GM23338 (cell line): ENCODE measurements around the gene CDNF. TPM values are rescaled to one million over a fixed set of nuclear protein-coding genes. Genes with fewer than 3 reads are reported as not detected.

ENCODE experiments used
- ATAC-seq: fragments of 200-7000 bp; cut with Tn5 transposase; 3 replicates; pipeline ENCODE4 v1.9.1; 2020
- DNase-seq: peaks from one replicate; pipeline ENCODE4 v3.0.0-alpha.2; 2015; ENCODE audit warnings: low spot score
- H2AFZ ChIP-seq: fragments of 200-600 bp; sonication (generic); 2 replicates; pipeline ENCODE4 v1.8.0; 2016; ENCODE audit warnings: antibody characterized with exemption, mild to moderate bottlenecking, moderate library complexity
- H3F3A ChIP-seq: fragments of 200-600 bp; sonication (generic); replicated peaks from 2 replicates; pipeline ENCODE4 v1.8.0; 2017; ENCODE audit warnings: antibody characterized with exemption, mixed run types, low read depth
- H3K27ac ChIP-seq: fragments of 200-600 bp; sonication (generic); 2 replicates; pipeline ENCODE4 v1.6.1; 2016; ENCODE audit warnings: low read depth
- H3K27me3 ChIP-seq: fragments of 200-600 bp; sonication (generic); 2 replicates; pipeline ENCODE4 v1.8.0; 2016; ENCODE audit warnings: mild to moderate bottlenecking, mixed run types, moderate library complexity; ENCODE audit not compliant: insufficient read depth
- H3K36me3 ChIP-seq: fragments of 200-600 bp; sonication (generic); 2 replicates; pipeline ENCODE4 v1.8.0; 2016; ENCODE audit warnings: mild to moderate bottlenecking; ENCODE audit not compliant: insufficient read depth
- H3K4me1 ChIP-seq: fragments of 200-600 bp; sonication (generic); 2 replicates; pipeline ENCODE4 v1.8.0; 2016; ENCODE audit warnings: mild to moderate bottlenecking, moderate library complexity; ENCODE audit not compliant: insufficient read depth
- H3K4me2 ChIP-seq: fragments of 200-600 bp; sonication (generic); 2 replicates; pipeline ENCODE4 v1.7.1; 2017; ENCODE audit warnings: mixed run types
- H3K4me3 ChIP-seq: fragments of 200-600 bp; sonication (generic); 2 replicates; pipeline ENCODE4 v1.6.1; 2016; ENCODE audit warnings: mixed run types
- H3K79me2 ChIP-seq: fragments of 200-600 bp; sonication (generic); replicated peaks from 2 replicates; pipeline ENCODE4 v1.8.0; 2017; ENCODE audit warnings: mild to moderate bottlenecking; ENCODE audit not compliant: insufficient read depth
- H3K9me2 ChIP-seq: fragments of 200-600 bp; sonication (generic); 2 replicates; pipeline ENCODE4 v1.8.0; 2017; ENCODE audit not compliant: insufficient read depth
- H4K20me1 ChIP-seq: fragments of 200-600 bp; sonication (generic); replicated peaks from 2 replicates; pipeline ENCODE4 v1.8.0; 2017; ENCODE audit warnings: mild to moderate bottlenecking; ENCODE audit not compliant: insufficient read depth
- H3K27ac Mint-ChIP-seq: 2 replicates; pipeline ENCODE4 v1.8.0; 2020; ENCODE audit warnings: inconsistent platforms, mild to moderate bottlenecking, moderate library complexity, mixed read lengths
- H3K27me3 Mint-ChIP-seq: 3 replicates; pipeline ENCODE4 v1.8.0; 2022; ENCODE audit warnings: low read depth, mild to moderate bottlenecking, moderate library complexity, mixed read lengths, inconsistent platforms; ENCODE audit not compliant: insufficient read depth, poor library complexity
- H3K36me3 Mint-ChIP-seq: 3 replicates; pipeline ENCODE4 v1.8.0; 2021; ENCODE audit warnings: low read depth, mild to moderate bottlenecking, inconsistent platforms, moderate library complexity, mixed read lengths
- H3K4me1 Mint-ChIP-seq: 3 replicates; pipeline ENCODE4 v1.8.0; 2020; ENCODE audit warnings: mild to moderate bottlenecking, inconsistent platforms, mixed read lengths
- H3K4me3 Mint-ChIP-seq: 3 replicates; pipeline ENCODE4 v1.8.0; 2021; ENCODE audit warnings: moderate library complexity, mild to moderate bottlenecking, inconsistent platforms, mixed read lengths
- H3K9me3 Mint-ChIP-seq: 3 replicates; pipeline ENCODE4 v1.8.0; 2020; ENCODE audit warnings: moderate library complexity, mild to moderate bottlenecking, inconsistent platforms, mixed read lengths
- CREB1 ChIP-seq: fragments of 250-450 bp; sonication (Bioruptor Pico); IDR thresholded peaks from 2 replicates; pipeline ENCODE4 v1.5.0; 2020; ENCODE audit warnings: low read depth, mild to moderate bottlenecking, moderate library complexity
- EZH2 ChIP-seq: fragments of 200-600 bp; sonication (generic); IDR thresholded peaks from one replicate; pipeline ENCODE4 v1.8.0; 2017; ENCODE audit warnings: antibody characterized with exemption, mild to moderate bottlenecking, low read depth; ENCODE audit not compliant: unreplicated experiment
- EZH2phosphoT487 ChIP-seq: fragments of 200-600 bp; sonication (generic); IDR thresholded peaks from one replicate; pipeline ENCODE4 v1.8.1; 2018; ENCODE audit warnings: antibody characterized with exemption; ENCODE audit not compliant: unreplicated experiment
- JUNB ChIP-seq: IDR thresholded peaks from one replicate; pipeline ENCODE4 v1.6.1; 2016; ENCODE audit warnings: antibody characterized with exemption; ENCODE audit not compliant: unreplicated experiment
- NANOG ChIP-seq: IDR thresholded peaks from 2 replicates; pipeline ENCODE4 v1.6.1; 2016; ENCODE audit warnings: antibody characterized with exemption, borderline replicate concordance
- POLR2AphosphoS5 ChIP-seq: IDR thresholded peaks from 2 replicates; pipeline ENCODE4 v1.6.1; 2016; ENCODE audit warnings: antibody characterized with exemption, low read depth
- STAT1 ChIP-seq: IDR thresholded peaks from one replicate; pipeline ENCODE4 v1.6.1; 2016; ENCODE audit warnings: antibody characterized with exemption; ENCODE audit not compliant: unreplicated experiment
- ZNF114 ChIP-seq: fragments of 250-450 bp; sonication (Bioruptor Pico); IDR thresholded peaks from 2 replicates; pipeline ENCODE4 v1.5.0; 2020; ENCODE audit warnings: mild to moderate bottlenecking, moderate library complexity
- ZNF331 ChIP-seq: fragments of 250-450 bp; sonication (Bioruptor Pico); IDR thresholded peaks from 2 replicates; pipeline ENCODE4 v1.5.0; 2020; ENCODE audit warnings: low read depth, mild to moderate bottlenecking, moderate library complexity
- polyA plus RNA-seq: library from polyadenylated mRNA; unstranded; fragments of >200 nt; fragmentation: Nextera tagmentation; extraction: Ambion mirVana; gene quantifications from 2 replicates; pipeline ENCODE4 v1.2.1, GENCODE V29; 2016
- total RNA-seq: library from RNA; depleted of rRNA; stranded (reverse); fragments of >200 nt; shearing (Covaris generic); gene quantifications from 2 replicates; pipeline ENCODE4 v1.2.3, GENCODE V29; 2014
- TF ChIP-seq, protein P1 (sequence below): IDR thresholded peaks from 2 replicates; pipeline ENCODE4 v1.6.1; 2016; ENCODE audit warnings: antibody characterized with exemption
- TF ChIP-seq, protein P2 (sequence below): IDR thresholded peaks from one replicate; pipeline ENCODE4 v1.6.1; 2018; ENCODE audit warnings: antibody characterized with exemption; ENCODE audit not compliant: unreplicated experiment
- TF ChIP-seq, protein P3 (sequence below): fragments of 250-450 bp; sonication (Bioruptor Pico); IDR thresholded peaks from 2 replicates; pipeline ENCODE4 v1.5.0; 2020; ENCODE audit warnings: mild to moderate bottlenecking, moderate library complexity
- TF ChIP-seq, protein P4 (sequence below), 2 experiments: fragments of 200-600 bp in 1 of 2; sonication (generic) in 1 of 2; conservative IDR thresholded peaks; 2 replicates each; pipeline versions ENCODE4 v1.5.1 to v1.6.1; 2016 to 2017; ENCODE audit warnings: antibody characterized with exemption in 2 of 2, low read depth in 2 of 2, mild to moderate bottlenecking in 2 of 2, moderate library complexity in 1 of 2

CDNF gene
- total and polyA plus RNA-seq, 2 experiments from 2014 or later: 0.26 to 1.1 TPM

DNA sequence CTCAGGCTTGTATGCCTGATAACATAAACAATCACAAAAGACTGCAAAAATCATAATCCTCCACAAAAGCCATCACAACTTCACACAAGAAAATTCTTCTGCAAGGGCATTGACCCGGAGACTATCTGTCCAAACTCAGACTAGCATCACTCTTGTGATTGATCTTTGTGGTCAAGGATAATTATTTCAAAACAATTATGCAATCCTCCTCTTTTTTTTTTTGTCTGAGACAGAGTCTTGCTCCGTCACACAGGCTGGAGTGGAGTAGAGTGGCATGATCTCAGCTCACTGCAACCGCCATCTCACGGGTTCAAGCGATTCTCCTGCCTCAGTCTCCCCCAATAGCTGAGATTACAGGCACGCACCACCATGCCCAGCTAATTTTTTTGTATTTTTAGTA, 22.2 kb downstream of the CDNF start:
- no peaks in the 10 kb centered on the region for H3K36me3 ChIP-seq
- no peak overlapping the region for H2AFZ ChIP-seq
- H3K9me2 ChIP-seq: no peaks in the 10 kb centered on the region
- ATAC-seq: no peak
- DNase-seq: no peak
- H4K20me1 ChIP-seq: no peaks in the 10 kb centered on the region
- peaks cover 6% of the 10 kb centered on the region; the same call in 2 of the 3 replicates for H3K4me1 Mint-ChIP-seq
- no peak overlapping the region for H3K27ac Mint-ChIP-seq
- H3K4me3 ChIP-seq: no peak overlapping the region
- no peaks in the 10 kb centered on the region for H3K27me3 ChIP-seq
- no peak overlapping the region for H3K4me3 Mint-ChIP-seq
- no peaks in the 10 kb centered on the region for H3K79me2 ChIP-seq
- H3K4me1 ChIP-seq: no peaks in the 10 kb centered on the region
- H3K27me3 Mint-ChIP-seq: no peaks in the 10 kb centered on the region
- H3K4me2 ChIP-seq: no peak overlapping the region
- no peaks in the 10 kb centered on the region for H3F3A ChIP-seq
- H3K36me3 Mint-ChIP-seq: no peaks in the 10 kb centered on the region
- H3K9me3 Mint-ChIP-seq: no peaks in the 10 kb centered on the region; the same call in 2 of the 3 replicates
- TF ChIP-seq POLR2AphosphoS5 (no peak), STAT1 (no peak), CREB1 (CRISPR knock-in tag) (no peak), ZNF331 (no peak), ZNF114 (no peak), NANOG (no peak), EZH2 (no peak), EZH2phosphoT487 (no peak), JUNB (no peak)
- TF ChIP-seq, protein P1, sequence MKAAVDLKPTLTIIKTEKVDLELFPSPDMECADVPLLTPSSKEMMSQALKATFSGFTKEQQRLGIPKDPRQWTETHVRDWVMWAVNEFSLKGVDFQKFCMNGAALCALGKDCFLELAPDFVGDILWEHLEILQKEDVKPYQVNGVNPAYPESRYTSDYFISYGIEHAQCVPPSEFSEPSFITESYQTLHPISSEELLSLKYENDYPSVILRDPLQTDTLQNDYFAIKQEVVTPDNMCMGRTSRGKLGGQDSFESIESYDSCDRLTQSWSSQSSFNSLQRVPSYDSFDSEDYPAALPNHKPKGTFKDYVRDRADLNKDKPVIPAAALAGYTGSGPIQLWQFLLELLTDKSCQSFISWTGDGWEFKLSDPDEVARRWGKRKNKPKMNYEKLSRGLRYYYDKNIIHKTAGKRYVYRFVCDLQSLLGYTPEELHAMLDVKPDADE: no peak
- TF ChIP-seq, protein P2, sequence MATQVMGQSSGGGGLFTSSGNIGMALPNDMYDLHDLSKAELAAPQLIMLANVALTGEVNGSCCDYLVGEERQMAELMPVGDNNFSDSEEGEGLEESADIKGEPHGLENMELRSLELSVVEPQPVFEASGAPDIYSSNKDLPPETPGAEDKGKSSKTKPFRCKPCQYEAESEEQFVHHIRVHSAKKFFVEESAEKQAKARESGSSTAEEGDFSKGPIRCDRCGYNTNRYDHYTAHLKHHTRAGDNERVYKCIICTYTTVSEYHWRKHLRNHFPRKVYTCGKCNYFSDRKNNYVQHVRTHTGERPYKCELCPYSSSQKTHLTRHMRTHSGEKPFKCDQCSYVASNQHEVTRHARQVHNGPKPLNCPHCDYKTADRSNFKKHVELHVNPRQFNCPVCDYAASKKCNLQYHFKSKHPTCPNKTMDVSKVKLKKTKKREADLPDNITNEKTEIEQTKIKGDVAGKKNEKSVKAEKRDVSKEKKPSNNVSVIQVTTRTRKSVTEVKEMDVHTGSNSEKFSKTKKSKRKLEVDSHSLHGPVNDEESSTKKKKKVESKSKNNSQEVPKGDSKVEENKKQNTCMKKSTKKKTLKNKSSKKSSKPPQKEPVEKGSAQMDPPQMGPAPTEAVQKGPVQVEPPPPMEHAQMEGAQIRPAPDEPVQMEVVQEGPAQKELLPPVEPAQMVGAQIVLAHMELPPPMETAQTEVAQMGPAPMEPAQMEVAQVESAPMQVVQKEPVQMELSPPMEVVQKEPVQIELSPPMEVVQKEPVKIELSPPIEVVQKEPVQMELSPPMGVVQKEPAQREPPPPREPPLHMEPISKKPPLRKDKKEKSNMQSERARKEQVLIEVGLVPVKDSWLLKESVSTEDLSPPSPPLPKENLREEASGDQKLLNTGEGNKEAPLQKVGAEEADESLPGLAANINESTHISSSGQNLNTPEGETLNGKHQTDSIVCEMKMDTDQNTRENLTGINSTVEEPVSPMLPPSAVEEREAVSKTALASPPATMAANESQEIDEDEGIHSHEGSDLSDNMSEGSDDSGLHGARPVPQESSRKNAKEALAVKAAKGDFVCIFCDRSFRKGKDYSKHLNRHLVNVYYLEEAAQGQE: no peak
- TF ChIP-seq, protein P3, sequence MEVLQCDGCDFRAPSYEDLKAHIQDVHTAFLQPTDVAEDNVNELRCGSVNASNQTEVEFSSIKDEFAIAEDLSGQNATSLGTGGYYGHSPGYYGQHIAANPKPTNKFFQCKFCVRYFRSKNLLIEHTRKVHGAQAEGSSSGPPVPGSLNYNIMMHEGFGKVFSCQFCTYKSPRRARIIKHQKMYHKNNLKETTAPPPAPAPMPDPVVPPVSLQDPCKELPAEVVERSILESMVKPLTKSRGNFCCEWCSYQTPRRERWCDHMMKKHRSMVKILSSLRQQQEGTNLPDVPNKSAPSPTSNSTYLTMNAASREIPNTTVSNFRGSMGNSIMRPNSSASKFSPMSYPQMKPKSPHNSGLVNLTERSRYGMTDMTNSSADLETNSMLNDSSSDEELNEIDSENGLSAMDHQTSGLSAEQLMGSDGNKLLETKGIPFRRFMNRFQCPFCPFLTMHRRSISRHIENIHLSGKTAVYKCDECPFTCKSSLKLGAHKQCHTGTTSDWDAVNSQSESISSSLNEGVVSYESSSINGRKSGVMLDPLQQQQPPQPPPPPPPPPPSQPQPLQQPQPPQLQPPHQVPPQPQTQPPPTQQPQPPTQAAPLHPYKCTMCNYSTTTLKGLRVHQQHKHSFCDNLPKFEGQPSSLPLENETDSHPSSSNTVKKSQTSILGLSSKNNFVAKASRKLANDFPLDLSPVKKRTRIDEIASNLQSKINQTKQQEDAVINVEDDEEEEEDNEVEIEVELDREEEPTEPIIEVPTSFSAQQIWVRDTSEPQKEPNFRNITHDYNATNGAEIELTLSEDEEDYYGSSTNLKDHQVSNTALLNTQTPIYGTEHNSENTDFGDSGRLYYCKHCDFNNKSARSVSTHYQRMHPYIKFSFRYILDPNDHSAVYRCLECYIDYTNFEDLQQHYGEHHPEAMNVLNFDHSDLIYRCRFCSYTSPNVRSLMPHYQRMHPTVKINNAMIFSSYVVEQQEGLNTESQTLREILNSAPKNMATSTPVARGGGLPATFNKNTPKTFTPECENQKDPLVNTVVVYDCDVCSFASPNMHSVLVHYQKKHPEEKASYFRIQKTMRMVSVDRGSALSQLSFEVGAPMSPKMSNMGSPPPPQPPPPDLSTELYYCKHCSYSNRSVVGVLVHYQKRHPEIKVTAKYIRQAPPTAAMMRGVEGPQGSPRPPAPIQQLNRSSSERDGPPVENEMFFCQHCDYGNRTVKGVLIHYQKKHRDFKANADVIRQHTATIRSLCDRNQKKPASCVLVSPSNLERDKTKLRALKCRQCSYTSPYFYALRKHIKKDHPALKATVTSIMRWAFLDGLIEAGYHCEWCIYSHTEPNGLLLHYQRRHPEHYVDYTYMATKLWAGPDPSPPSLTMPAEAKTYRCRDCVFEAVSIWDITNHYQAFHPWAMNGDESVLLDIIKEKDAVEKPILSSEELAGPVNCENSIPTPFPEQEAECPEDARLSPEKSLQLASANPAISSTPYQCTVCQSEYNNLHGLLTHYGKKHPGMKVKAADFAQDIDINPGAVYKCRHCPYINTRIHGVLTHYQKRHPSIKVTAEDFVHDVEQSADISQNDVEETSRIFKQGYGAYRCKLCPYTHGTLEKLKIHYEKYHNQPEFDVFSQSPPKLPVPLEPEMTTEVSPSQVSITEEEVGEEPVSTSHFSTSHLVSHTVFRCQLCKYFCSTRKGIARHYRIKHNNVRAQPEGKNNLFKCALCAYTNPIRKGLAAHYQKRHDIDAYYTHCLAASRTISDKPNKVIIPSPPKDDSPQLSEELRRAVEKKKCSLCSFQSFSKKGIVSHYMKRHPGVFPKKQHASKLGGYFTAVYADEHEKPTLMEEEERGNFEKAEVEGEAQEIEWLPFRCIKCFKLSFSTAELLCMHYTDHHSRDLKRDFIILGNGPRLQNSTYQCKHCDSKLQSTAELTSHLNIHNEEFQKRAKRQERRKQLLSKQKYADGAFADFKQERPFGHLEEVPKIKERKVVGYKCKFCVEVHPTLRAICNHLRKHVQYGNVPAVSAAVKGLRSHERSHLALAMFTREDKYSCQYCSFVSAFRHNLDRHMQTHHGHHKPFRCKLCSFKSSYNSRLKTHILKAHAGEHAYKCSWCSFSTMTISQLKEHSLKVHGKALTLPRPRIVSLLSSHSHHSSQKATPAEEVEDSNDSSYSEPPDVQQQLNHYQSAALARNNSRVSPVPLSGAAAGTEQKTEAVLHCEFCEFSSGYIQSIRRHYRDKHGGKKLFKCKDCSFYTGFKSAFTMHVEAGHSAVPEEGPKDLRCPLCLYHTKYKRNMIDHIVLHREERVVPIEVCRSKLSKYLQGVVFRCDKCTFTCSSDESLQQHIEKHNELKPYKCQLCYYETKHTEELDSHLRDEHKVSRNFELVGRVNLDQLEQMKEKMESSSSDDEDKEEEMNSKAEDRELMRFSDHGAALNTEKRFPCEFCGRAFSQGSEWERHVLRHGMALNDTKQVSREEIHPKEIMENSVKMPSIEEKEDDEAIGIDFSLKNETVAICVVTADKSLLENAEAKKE (CRISPR knock-in tag): no peak
- TF ChIP-seq, protein P4, sequence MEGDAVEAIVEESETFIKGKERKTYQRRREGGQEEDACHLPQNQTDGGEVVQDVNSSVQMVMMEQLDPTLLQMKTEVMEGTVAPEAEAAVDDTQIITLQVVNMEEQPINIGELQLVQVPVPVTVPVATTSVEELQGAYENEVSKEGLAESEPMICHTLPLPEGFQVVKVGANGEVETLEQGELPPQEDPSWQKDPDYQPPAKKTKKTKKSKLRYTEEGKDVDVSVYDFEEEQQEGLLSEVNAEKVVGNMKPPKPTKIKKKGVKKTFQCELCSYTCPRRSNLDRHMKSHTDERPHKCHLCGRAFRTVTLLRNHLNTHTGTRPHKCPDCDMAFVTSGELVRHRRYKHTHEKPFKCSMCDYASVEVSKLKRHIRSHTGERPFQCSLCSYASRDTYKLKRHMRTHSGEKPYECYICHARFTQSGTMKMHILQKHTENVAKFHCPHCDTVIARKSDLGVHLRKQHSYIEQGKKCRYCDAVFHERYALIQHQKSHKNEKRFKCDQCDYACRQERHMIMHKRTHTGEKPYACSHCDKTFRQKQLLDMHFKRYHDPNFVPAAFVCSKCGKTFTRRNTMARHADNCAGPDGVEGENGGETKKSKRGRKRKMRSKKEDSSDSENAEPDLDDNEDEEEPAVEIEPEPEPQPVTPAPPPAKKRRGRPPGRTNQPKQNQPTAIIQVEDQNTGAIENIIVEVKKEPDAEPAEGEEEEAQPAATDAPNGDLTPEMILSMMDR (conservative IDR thresholded peaks at IDR 0.05; ENCODE audit: low read depth in 2 of 2): no peak
- no peak overlapping the region for H3K27ac ChIP-seq
